Daoy (cell line): Measurements from ENCODE around the gene LRRC70. TPM values are rescaled to one million over a fixed set of nuclear protein-coding genes. Genes with fewer than 3 reads are reported as not detected.
"Not testable (repeated sequence)": the region's sequence is repeated elsewhere in the genome, so short reads cannot be mapped to it uniquely, and the experiment has no call there.

Source experiments
- DNase-seq: peaks from one replicate; pipeline ENCODE4 v3.0.0-alpha.2; 2015; ENCODE audit warnings: low read depth
- total RNA-seq: library from RNA; depleted of rRNA; stranded (reverse); fragments of >200 nt; shearing (Covaris generic); gene quantifications from 2 replicates; pipeline ENCODE4 v1.2.3, GENCODE V29; 2014; rRNA removed

Gene LRRC70
- 1.1 TPM in 1 of 2 replicates, not detected in the other for total RNA-seq

- DNase-seq = no peak
Observed at GRCh38 chr5:62578540-62578939, at the start of gene LRRC70. LRRC70 (plus strand) TSS chr5:62578819; CDS start chr5:62579439, 620 bp downstream.

- DNase-seq = no peak
Observed at GRCh38 chr5:62533597-62533996, 45.0 kb upstream of the LRRC70 start.

GRCh38 chr5:62534461-62535236 is 44.0 kb upstream of the LRRC70 start:
- DNase-seq = no peak

GRCh38 chr5:62536232-62536631 is 42.4 kb upstream of the LRRC70 start:
- DNase-seq = no peak

GRCh38 chr5:62536783-62537182 is 41.8 kb upstream of the LRRC70 start:
- no peak for DNase-seq

- DNase-seq = peak; percentile 12
Observed at GRCh38 chr5:62538017-62538942, 40.3 kb upstream of the LRRC70 start.

GRCh38 chr5:62542720-62543119 is 35.9 kb upstream of the LRRC70 start:
- DNase-seq = no peak

- DNase-seq = no peak
Observed at GRCh38 chr5:62547945-62548630, 30.5 kb upstream of the LRRC70 start.

- no peak for DNase-seq
Observed at GRCh38 chr5:62550103-62550502, 28.5 kb upstream of the LRRC70 start.

- DNase-seq = no peak
Observed at GRCh38 chr5:62555930-62556329, 22.7 kb upstream of the LRRC70 start.

- no peak for DNase-seq
Observed at GRCh38 chr5:62558941-62559340, 19.7 kb upstream of the LRRC70 start.

- DNase-seq = no peak
Observed at GRCh38 chr5:62560786-62561185, 17.8 kb upstream of the LRRC70 start.

- no peak for DNase-seq
Observed at GRCh38 chr5:62561896-62562295, 16.7 kb upstream of the LRRC70 start.

- DNase-seq = no peak
Observed at GRCh38 chr5:62562867-62563266, 15.8 kb upstream of the LRRC70 start.

- no peak for DNase-seq
Observed at GRCh38 chr5:62564101-62564500, 14.5 kb upstream of the LRRC70 start.

GRCh38 chr5:62565740-62566139 is 12.9 kb upstream of the LRRC70 start:
- not testable (repeated sequence) for DNase-seq

- DNase-seq = no peak
Observed at GRCh38 chr5:62568143-62568542, 10.5 kb upstream of the LRRC70 start.

- DNase-seq = no peak
Observed at GRCh38 chr5:62568800-62569432, 9.7 kb upstream of the LRRC70 start.

GRCh38 chr5:62569470-62569869 is 9.1 kb upstream of the LRRC70 start:
- no peak for DNase-seq

- no peak for DNase-seq
Observed at GRCh38 chr5:62572918-62573514, 5.6 kb upstream of the LRRC70 start.

GRCh38 chr5:62574599-62574998 is 4.0 kb upstream of the LRRC70 start:
- DNase-seq = no peak
